Tibial nerve (tissue), 3 donors: Measurements from ENCODE around the gene ZNHIT1.

Experiments
- CTCF ChIP-seq, 5 experiments: fragments of 200-600 bp in 3 of 5; fragments of 450-650 bp in 2 of 5; sonication (generic) in 3 of 5; IDR thresholded peaks; one replicate each; pipeline ENCODE4 v1.5.1; 2016 to 2019; ENCODE audit warnings: antibody characterized with exemption in 5 of 5, mild to moderate bottlenecking in 3 of 5, moderate library complexity in 2 of 5
- POLR2A ChIP-seq, 2 donors: fragments of 450-650 bp; IDR thresholded peaks; one replicate each; pipeline ENCODE4 v1.6.1; 2017; ENCODE audit warnings: antibody characterized with exemption in 2 of 2, mild to moderate bottlenecking in 2 of 2, moderate library complexity in 2 of 2

- TF ChIP-seq CTCF (IDR thresholded peaks at IDR 0.05) (no peak), POLR2A (IDR thresholded peaks at IDR 0.05) (no peak)
These were observed 9.2 kb upstream of the ZNHIT1 start for GRCh38 chr7:101208794-101209193.
